ENCODE measurements around the gene FOXP1. TPM values are rescaled to one million over a fixed set of nuclear protein-coding genes. Genes with fewer than 3 reads are reported as not detected.

Gene FOXP1
- total and polyA plus RNA-seq, 2 of the 13 experiments (the other 11 are each of a cell fraction or from before 2014, with no cell fraction given) = 40.4 to 59.0 TPM

- H3K4me3 ChIP-seq (replicated peaks in 1 of 3; ENCODE audit: insufficient read depth in 1 of 3, low read depth in 2 of 3, low read length in 3 of 3) = no peak overlapping the region
- intact Hi-C loops (cut with micrococcal nuclease; ENCODE audit: unreplicated experiment) (no loop called here), in situ Hi-C loops (cut with HindIII; ENCODE audit: extremely low pct_ligation_motif_present, low pct_unique_long_range_greater_than_20kb) (no loop called here)
- H3K4me1 ChIP-seq (ENCODE audit: insufficient read depth, low read length) = peaks cover 49% of the 10 kb centered on the region
- H3K4me2 ChIP-seq (ENCODE audit: low read depth, low read length) = no peak overlapping the region
- peaks cover 3% of the 10 kb centered on the region; the same call in 1 of the 2 replicates for H4K20me1 ChIP-seq (ENCODE audit: insufficient read depth, low read length)
- ChIA-PET POLR2A (no interaction called here), CTCF (ENCODE audit: low intra/inter-chr PET ratio, low total read pairs) (no interaction called here)
- H3K9me3 ChIP-seq (ENCODE audit: low read length) = no peaks in the 10 kb centered on the region
- H3K27me3 ChIP-seq (ENCODE audit: control insufficient read depth in 1 of 2, insufficient read depth in 2 of 2, low read length in 2 of 2) = no peaks in the 10 kb centered on the region
- H3K36me3 ChIP-seq (replicated peaks in 1 of 2; ENCODE audit: control insufficient read depth in 1 of 2, insufficient read depth in 2 of 2, low read length in 2 of 2) = 0 out of 5 replicates have a peak, but pooled peaks cover 0 to 4% of the 10 kb centered on the region in 2 experiments
- peaks cover 10% of the 10 kb centered on the region for H3K79me2 ChIP-seq (ENCODE audit: insufficient read depth, low read length)
- 97% methylated on average over 6 of the region's 6 CpGs for WGBS (ENCODE audit: low lambda C conversion rate)
- BruUV-seq (replicated peaks) = no TSS peak
- DNase-seq (ENCODE audit: low spot score) (no peak), ATAC-seq (no peak), FAIRE-seq (no peak)
- TF ChIP-seq GATAD1 (CRISPR knock-in tag; IDR thresholded peaks at IDR 0.05) (no peak), SNAI1 (CRISPR knock-in tag; IDR thresholded peaks at IDR 0.05; ENCODE audit: borderline replicate concordance) (no peak), SIX1 (CRISPR knock-in tag; IDR thresholded peaks at IDR 0.05; ENCODE audit: borderline replicate concordance) (no peak), MATR3 (CRISPR knock-in tag; IDR thresholded peaks at IDR 0.05) (no peak), ZNF709 (CRISPR knock-in tag; IDR thresholded peaks at IDR 0.05) (no peak), TEF (CRISPR knock-in tag; IDR thresholded peaks at IDR 0.05) (no peak), SMARCE1 (IDR thresholded peaks at IDR 0.05; ENCODE audit: borderline replicate concordance) (no peak)
- no peak overlapping the region for H3K27ac ChIP-seq (ENCODE audit: extremely low read length, insufficient read depth, low read length)
- no peak overlapping the region for H2AFZ ChIP-seq (ENCODE audit: low read length)
- H3K9ac ChIP-seq (ENCODE audit: insufficient read depth, low read depth, low read length) = no peak overlapping the region
These were observed 266.4 kb downstream of the FOXP1 start for GRCh38 chr3:71317140-71317539.

- no peak for TF ChIP-seq ELK4 (CRISPR knock-in tag; IDR thresholded peaks at IDR 0.05; ENCODE audit: borderline replicate concordance)
- peaks cover 3% of the 10 kb centered on the region; the same call in 1 of the 2 replicates for H4K20me1 ChIP-seq (ENCODE audit: insufficient read depth, low read length)
- H3K36me3 ChIP-seq (replicated peaks in 1 of 2; ENCODE audit: control insufficient read depth in 1 of 2, insufficient read depth in 2 of 2, low read length in 2 of 2) = peaks cover 0 to 9% of the 10 kb centered on the region in 2 experiments; a peak in 1 of 5 replicates
- in situ Hi-C loops (cut with HindIII; ENCODE audit: extremely low pct_ligation_motif_present, low pct_unique_long_range_greater_than_20kb) = no loop called here
- peaks cover 49% of the 10 kb centered on the region for H3K4me1 ChIP-seq (ENCODE audit: insufficient read depth, low read length)
- ATAC-seq = peak; percentile 29; the same call in 2 of the 3 replicates
- no peak overlapping the region for H3K9ac ChIP-seq (ENCODE audit: insufficient read depth, low read depth, low read length)
- H3K9me3 ChIP-seq (ENCODE audit: low read length) = no peaks in the 10 kb centered on the region
- 84% methylated on average over 16 of the region's 16 CpGs for WGBS (ENCODE audit: low lambda C conversion rate)
- BruUV-seq (replicated peaks) = no TSS peak
- H3K79me2 ChIP-seq (ENCODE audit: insufficient read depth, low read length) = peaks cover 10% of the 10 kb centered on the region
- no peak overlapping the region for H3K27ac ChIP-seq (ENCODE audit: extremely low read length, insufficient read depth, low read length)
- no peak overlapping the region for H3K4me3 ChIP-seq (replicated peaks in 1 of 3; ENCODE audit: insufficient read depth in 1 of 3, low read depth in 2 of 3, low read length in 3 of 3)
- ChIA-PET POLR2A (no interaction called here), CTCF (ENCODE audit: low intra/inter-chr PET ratio, low total read pairs) (no interaction called here)
- no peak overlapping the region for H2AFZ ChIP-seq (ENCODE audit: low read length)
- intact Hi-C loops (cut with micrococcal nuclease; ENCODE audit: unreplicated experiment) = no loop called here
- no peaks in the 10 kb centered on the region for H3K27me3 ChIP-seq (ENCODE audit: control insufficient read depth in 1 of 2, insufficient read depth in 2 of 2, low read length in 2 of 2)
- no peak overlapping the region for H3K4me2 ChIP-seq (ENCODE audit: low read depth, low read length)
- FAIRE-seq = no peak
- no peak for DNase-seq (ENCODE audit: low spot score)
These were observed 267.3 kb downstream of the FOXP1 start for GRCh38 chr3:71316066-71316777.
